Muscle of leg (tissue), 11 donors: Measurements from ENCODE around the gene RLN1. TPM values are rescaled to one million over a fixed set of nuclear protein-coding genes. Genes with fewer than 3 reads are reported as not detected.
"Not testable (repeated sequence)": the region's sequence is repeated elsewhere in the genome, so short reads cannot be mapped to it uniquely, and the experiment has no call there.

Experiments used
- DNase-seq: peaks from one replicate; pipeline ENCODE4 v3.0.0; 2013
- H3K27ac ChIP-seq: one replicate; pipeline ENCODE4 v1.5.1; 2013; ENCODE audit warnings: mild to moderate bottlenecking, low read length, control low read depth
- H3K27me3 ChIP-seq: one replicate; pipeline ENCODE4 v1.6.1; 2013; ENCODE audit warnings: low read length; ENCODE audit not compliant: control insufficient read depth, insufficient read depth
- H3K36me3 ChIP-seq: one replicate; pipeline ENCODE4 v1.6.1; 2013; ENCODE audit warnings: low read length; ENCODE audit not compliant: control insufficient read depth, insufficient read depth
- H3K4me1 ChIP-seq: one replicate; pipeline ENCODE4 v1.6.1; 2013; ENCODE audit warnings: low read length; ENCODE audit not compliant: control insufficient read depth, insufficient read depth
- H3K4me3 ChIP-seq: one replicate; pipeline ENCODE4 v1.5.1; 2013; ENCODE audit warnings: low read length, control low read depth
- H3K9me3 ChIP-seq: replicated peaks from 2 replicates; pipeline ENCODE4 v1.6.1; 2013; ENCODE audit warnings: low read depth, low read length; ENCODE audit not compliant: control insufficient read depth
- WGBS: methylation state at CpG from one replicate; pipeline ENCODE4 v1.1.5; 2013; ENCODE audit warnings: missing lambda C conversion rate; ENCODE audit not compliant: insufficient coverage; 5-methylcytosine and 5-hydroxymethylcytosine counted together
- polyA plus RNA-seq, 8 donors: library from polyadenylated mRNA; unstranded; fragments of 120-200 nt; gene quantifications; one replicate each; pipeline versions ENCODE4 v1.2.1 to v1.2.3, GENCODE V29; 2013; ENCODE audit warnings: inconsistent platforms in 1 of 8, low replicate concordance in 1 of 8; ENCODE audit not compliant: insufficient read length in 8 of 8, insufficient read depth in 1 of 8
- total RNA-seq: library from RNA; stranded (reverse); fragments of 120-200 nt; gene quantifications from one replicate; pipeline ENCODE4 v1.2.4, GENCODE V29; 2013

Gene RLN1
- total and polyA plus RNA-seq, 9 donors, result 0.23 to 0.67 (median 0.43) TPM; not detected in 3

DNA sequence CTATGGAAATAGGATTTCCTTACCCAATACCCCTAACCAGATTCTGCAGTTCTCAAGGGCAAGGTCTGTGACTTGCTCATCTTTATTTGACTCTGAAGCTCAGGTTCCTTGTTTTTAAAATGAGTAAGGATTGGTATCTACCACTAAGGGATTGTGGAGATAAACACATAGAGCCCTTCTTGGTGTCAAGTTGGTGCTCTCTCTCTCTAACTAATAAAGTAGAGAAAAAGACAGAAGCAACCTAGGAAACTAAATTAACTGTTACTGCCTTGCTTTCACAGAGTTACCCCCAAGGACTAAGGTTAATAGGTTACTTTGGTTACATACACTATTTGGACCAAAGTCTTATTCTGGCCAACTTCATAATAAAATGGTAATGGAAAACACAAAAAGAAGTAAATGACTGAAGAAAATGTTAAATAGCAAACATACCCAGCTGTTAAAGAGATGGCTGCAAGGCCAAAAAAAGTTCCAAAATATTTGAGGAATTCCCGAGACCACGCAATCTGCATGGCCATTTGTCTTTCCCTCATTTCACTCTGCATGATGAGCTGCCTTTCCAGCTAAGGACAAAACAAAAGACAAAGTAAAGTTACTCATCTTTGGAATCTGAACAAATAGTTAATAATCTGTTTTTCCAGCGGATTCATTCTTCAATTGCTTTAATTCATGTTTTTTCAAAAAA lies 21.8 kb upstream of the RLN1 start:
- no peaks in the 10 kb centered on the region for H3K27me3 ChIP-seq
- peak; percentile 67 for DNase-seq
- peaks cover 3% of the 10 kb centered on the region for H3K36me3 ChIP-seq
- H3K4me3 ChIP-seq, result no peak overlapping the region
- H3K4me1 ChIP-seq, result peaks cover 20% of the 10 kb centered on the region
- peak overlapping the region; percentile 59 for H3K27ac ChIP-seq
- WGBS, result no CpG with 5 or more reads among the region's 3 CpGs
- H3K9me3 ChIP-seq, result peaks cover 2% of the 10 kb centered on the region

DNA sequence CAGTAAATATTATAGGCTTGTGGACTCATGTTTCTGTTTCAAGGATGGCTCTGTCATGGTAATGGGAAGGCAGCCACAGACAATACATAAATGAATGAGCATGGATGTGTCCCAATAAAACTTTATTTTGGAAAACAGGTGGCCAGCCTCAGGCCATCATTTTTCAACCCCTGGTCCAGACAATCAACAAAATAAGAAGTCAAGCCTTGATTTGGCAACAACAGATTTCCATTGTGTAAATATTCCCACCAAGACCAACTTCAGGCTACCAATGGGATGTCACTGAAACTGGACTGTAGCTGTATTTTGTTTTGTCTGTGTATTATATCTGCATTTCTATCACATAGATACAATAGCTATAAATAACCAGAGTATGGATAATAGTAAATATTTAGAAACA lies 20.7 kb upstream of the RLN1 start:
- H3K36me3 ChIP-seq, result peaks cover 4% of the 10 kb centered on the region
- H3K4me3 ChIP-seq, result no peak overlapping the region
- no peaks in the 10 kb centered on the region for H3K27me3 ChIP-seq
- H3K4me1 ChIP-seq, result peaks cover 24% of the 10 kb centered on the region
- no peak overlapping the region for H3K27ac ChIP-seq
- DNase-seq, result no peak
- H3K9me3 ChIP-seq, result peaks cover 2% of the 10 kb centered on the region

GRCh38 chr9:5357431-5358105 lies 17.9 kb upstream of the RLN1 start:
- peaks cover 4% of the 10 kb centered on the region for H3K36me3 ChIP-seq
- peak; percentile 50 for DNase-seq
- H3K9me3 ChIP-seq, result peaks cover 2% of the 10 kb centered on the region
- WGBS, result no CpG with 5 or more reads among the region's 1 CpG
- H3K4me1 ChIP-seq, result peaks cover 14% of the 10 kb centered on the region
- H3K27me3 ChIP-seq, result no peaks in the 10 kb centered on the region
- H3K4me3 ChIP-seq, result no peak overlapping the region
- H3K27ac ChIP-seq, result peak overlapping the region; percentile 57

DNA sequence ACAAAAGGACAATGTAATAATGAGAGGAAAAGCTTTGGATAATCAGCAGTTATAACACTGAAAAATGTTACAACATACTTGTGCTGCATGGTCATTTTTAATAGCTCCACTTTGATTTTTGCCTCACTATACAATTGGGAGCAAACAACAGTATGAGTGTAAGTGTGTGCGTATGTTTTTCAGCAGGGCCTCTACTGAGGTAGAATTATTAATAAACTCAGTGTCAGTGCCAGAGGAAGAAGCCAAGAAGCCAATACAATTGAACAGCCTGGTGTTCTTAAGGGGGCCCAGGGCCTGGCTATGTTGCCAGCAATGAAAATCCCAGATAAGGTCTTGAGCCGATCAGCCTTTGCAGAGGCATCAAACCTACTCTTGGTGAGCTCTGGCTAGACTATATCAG lies 16.1 kb upstream of the RLN1 start:
- H3K36me3 ChIP-seq, result peaks cover 4% of the 10 kb centered on the region
- no peak for DNase-seq
- peaks cover 12% of the 10 kb centered on the region for H3K4me1 ChIP-seq
- no peaks in the 10 kb centered on the region for H3K27me3 ChIP-seq
- no peak overlapping the region for H3K27ac ChIP-seq
- H3K4me3 ChIP-seq, result no peak overlapping the region
- peaks cover 2% of the 10 kb centered on the region for H3K9me3 ChIP-seq
- WGBS, result no CpG with 5 or more reads among the region's 2 CpGs

DNA sequence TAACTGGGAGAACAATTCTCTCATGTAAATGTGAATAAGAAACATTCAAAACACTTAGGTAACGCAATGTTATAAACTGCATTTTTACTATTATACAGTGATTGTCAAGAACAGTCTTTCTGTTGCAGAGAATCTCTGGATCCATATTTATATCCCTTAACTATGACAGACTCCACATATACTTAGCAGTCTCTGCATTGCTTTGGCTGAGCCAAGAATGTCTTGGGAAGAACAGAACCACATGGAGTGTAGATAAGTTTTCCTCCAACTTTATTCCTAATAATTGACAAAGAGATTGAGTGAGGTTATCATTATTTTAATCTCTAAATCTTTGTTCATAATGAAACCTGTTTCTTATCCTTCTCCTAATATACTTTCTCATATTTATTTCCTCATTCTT lies 15.6 kb upstream of the RLN1 start:
- Histone ChIP-seq H3K27ac (no peak overlapping the region), H3K4me1 (peaks cover 10% of the 10 kb centered on the region), H3K9me3 (peaks cover 2% of the 10 kb centered on the region), H3K36me3 (peaks cover 4% of the 10 kb centered on the region), H3K27me3 (no peaks in the 10 kb centered on the region), H3K4me3 (no peak overlapping the region)
- DNase-seq, result no peak
- WGBS, result no CpG with 5 or more reads among the region's 1 CpG

- peaks cover 2% of the 10 kb centered on the region for H3K9me3 ChIP-seq
- WGBS, result 90% methylated on average over 2 of the region's 2 CpGs
- H3K27ac ChIP-seq, result no peak overlapping the region
- peaks cover 4% of the 10 kb centered on the region for H3K36me3 ChIP-seq
- no peak for DNase-seq
- H3K4me3 ChIP-seq, result no peak overlapping the region
- H3K27me3 ChIP-seq, result no peaks in the 10 kb centered on the region
- H3K4me1 ChIP-seq, result peaks cover 10% of the 10 kb centered on the region
Measured at GRCh38 chr9:5354184-5354583, 14.5 kb upstream of the RLN1 start.

- WGBS, result no CpG with 5 or more reads among the region's 1 CpG
- peaks cover 8% of the 10 kb centered on the region for H3K4me1 ChIP-seq
- no peaks in the 10 kb centered on the region for H3K27me3 ChIP-seq
- no peak overlapping the region for H3K27ac ChIP-seq
- H3K36me3 ChIP-seq, result peaks cover 4% of the 10 kb centered on the region
- DNase-seq, result no peak
- peaks cover 2% of the 10 kb centered on the region for H3K9me3 ChIP-seq
- no peak overlapping the region for H3K4me3 ChIP-seq
Measured at GRCh38 chr9:5352637-5353248, 13.1 kb upstream of the RLN1 start.

DNA sequence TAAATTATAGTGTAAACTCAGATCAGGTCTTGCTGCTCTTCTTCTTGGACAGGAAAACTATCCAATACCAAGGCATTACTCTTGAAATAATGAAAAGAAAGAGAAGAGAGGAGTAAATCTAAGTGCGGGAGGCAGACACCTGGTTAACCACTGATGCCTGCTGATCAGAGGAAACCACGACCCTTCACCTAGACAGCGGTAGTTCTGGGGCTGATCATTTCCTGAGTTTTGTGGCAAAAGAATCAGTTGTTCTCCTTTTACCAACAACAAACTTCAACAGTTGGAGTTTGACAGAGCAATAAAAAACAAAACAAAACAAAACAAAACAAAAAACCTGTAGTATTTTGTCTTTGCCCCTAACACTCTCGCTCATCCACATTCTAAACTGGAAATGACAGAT lies 3.0 kb downstream of the RLN1 start:
- no CpG with 5 or more reads among the region's 4 CpGs for WGBS

GRCh38 chr9:5331276-5331675 lies 8.4 kb downstream of the RLN1 start:
- WGBS, result no CpG with 5 or more reads among the region's 3 CpGs
- not testable (repeated sequence) for H3K4me1 ChIP-seq, DNase-seq, H3K9me3 ChIP-seq, H3K27me3 ChIP-seq, H3K27ac ChIP-seq, H3K36me3 ChIP-seq, H3K4me3 ChIP-seq

More for the DNA sequence above, 3.0 kb downstream of the RLN1 start:
- Histone ChIP-seq H3K9me3 (no peaks in the 10 kb centered on the region), H3K27me3 (peaks cover 4% of the 10 kb centered on the region), H3K36me3 (no peaks in the 10 kb centered on the region), H3K27ac (no peak overlapping the region), H3K4me1 (no peaks in the 10 kb centered on the region), H3K4me3 (no peak overlapping the region)
- DNase-seq, result no peak

- Histone ChIP-seq H3K4me1 (no peaks in the 10 kb centered on the region), H3K27ac (no peak overlapping the region), H3K4me3 (no peak overlapping the region), H3K9me3 (no peaks in the 10 kb centered on the region), H3K36me3 (no peaks in the 10 kb centered on the region), H3K27me3 (no peaks in the 10 kb centered on the region)
- WGBS, result 57% methylated on average over 8 of the region's 10 CpGs
- DNase-seq, result no peak
Measured at GRCh38 chr9:5326893-5327548, 12.7 kb downstream of the RLN1 start.
